SK-N-MC (cell line): ENCODE data around the gene ADAMTS6.

Experiments used
- DNase-seq: peaks from one replicate; pipeline ENCODE4 v3.0.0-alpha.2; 2011; ENCODE audit warnings: low read depth, low spot score
- H3K27ac ChIP-seq: fragments of 200-600 bp; sonication (generic); 2 replicates; pipeline ENCODE4 v1.5.1; 2016; ENCODE audit warnings: mixed run types
- H3K36me3 ChIP-seq: fragments of 200-600 bp; sonication (generic); 2 replicates; pipeline ENCODE4 v1.6.1; 2017; ENCODE audit warnings: antibody characterized with exemption, low read length, mixed read lengths; ENCODE audit not compliant: insufficient read depth
- H3K4me3 ChIP-seq: fragments of 200-600 bp; sonication (generic); 2 replicates; pipeline ENCODE4 v1.5.1; 2016
- H3K9ac ChIP-seq: fragments of 200-600 bp; sonication (generic); 2 replicates; pipeline ENCODE4 v1.8.0; 2017; ENCODE audit warnings: mixed run types, mixed read lengths; ENCODE audit not compliant: insufficient read length
- H3K9me3 ChIP-seq: fragments of 200-600 bp; sonication (generic); 2 replicates; pipeline ENCODE4 v1.6.1; 2017; ENCODE audit warnings: low read depth, mild to moderate bottlenecking, antibody characterized with exemption, low read length, moderate library complexity, mixed read lengths
- EZH2 ChIP-seq: fragments of 200-600 bp; sonication (generic); IDR thresholded peaks from one replicate; pipeline ENCODE4 v1.6.1; 2017; ENCODE audit warnings: antibody characterized with exemption
- FOXP2 ChIP-seq: optimal IDR thresholded peaks from 2 replicates; pipeline ENCODE3; 2011; ENCODE audit warnings: mild to moderate bottlenecking, moderate library complexity; ENCODE audit not compliant: insufficient read depth; ENCODE audit errors: extremely low read length, control extremely low read depth
- POLR2AphosphoS5 ChIP-seq: IDR thresholded peaks from 2 replicates; pipeline ENCODE4 v1.6.1; 2012; ENCODE audit warnings: mild to moderate bottlenecking, low read depth, low read length, borderline replicate concordance

The ADAMTS6 gene

DNA sequence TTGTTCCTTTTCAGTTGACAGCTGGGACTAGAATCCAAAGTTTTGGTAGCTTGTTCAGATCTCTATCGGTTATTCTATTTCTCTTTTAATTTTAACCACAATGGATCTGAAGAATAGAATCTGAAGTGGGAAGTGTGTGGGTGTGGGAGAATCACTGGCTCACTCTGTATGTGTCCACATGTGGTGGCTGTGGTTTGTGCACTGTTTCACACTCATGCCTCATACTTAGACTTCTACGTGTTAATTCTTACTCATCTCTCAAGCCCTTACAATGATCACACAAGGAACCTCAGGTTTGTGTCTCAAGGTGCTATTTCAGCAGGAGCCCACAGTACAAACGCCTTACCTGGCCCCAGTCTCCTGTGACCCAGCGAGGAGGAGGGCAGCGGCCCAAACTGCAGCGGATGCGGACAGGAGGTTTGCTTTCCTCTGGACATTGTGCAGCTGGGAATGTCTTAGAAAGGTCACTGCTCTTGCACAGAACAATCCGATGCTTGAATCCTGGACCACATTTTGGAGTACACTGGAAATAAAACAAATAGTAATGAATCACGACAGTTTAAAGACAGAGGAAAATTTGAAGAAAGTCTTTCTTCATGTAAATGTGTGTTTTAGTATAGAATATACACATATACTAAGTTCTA is 309.1 kb downstream of the ADAMTS6 start:
- H3K36me3 ChIP-seq: no peaks in the 10 kb centered on the region
- no peak for DNase-seq
- TF ChIP-seq EZH2 (no peak), POLR2AphosphoS5 (no peak), FOXP2 (no peak)
- no peak overlapping the region for H3K4me3 ChIP-seq
- no peaks in the 10 kb centered on the region for H3K9me3 ChIP-seq
- no peak overlapping the region for H3K27ac ChIP-seq
- no peak overlapping the region for H3K9ac ChIP-seq

DNA sequence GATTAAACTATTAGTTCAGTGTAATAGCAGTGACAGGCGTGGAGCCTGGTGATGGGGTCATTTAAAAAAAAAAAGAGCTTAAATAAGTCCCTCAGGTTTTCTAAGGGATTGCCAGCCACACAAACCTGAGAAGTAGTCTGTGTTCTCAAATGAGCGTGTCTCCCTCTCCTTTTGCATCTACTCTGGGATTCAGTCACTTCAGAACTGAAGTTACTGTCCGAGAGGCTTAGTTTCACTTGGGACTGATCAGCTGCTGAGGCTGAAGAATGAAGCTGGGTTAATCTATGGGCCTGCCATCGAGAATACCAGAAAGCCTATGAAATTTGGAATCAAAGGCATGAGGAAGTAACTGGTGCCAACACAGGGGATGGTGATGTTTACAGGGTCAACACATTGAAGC is 310.1 kb downstream of the ADAMTS6 start:
- no peaks in the 10 kb centered on the region for H3K36me3 ChIP-seq
- H3K27ac ChIP-seq: no peak overlapping the region
- no peak overlapping the region for H3K4me3 ChIP-seq
- H3K9me3 ChIP-seq: no peaks in the 10 kb centered on the region
- DNase-seq: no peak
- TF ChIP-seq FOXP2: no peak
- TF ChIP-seq POLR2AphosphoS5: no peak
- no peak for TF ChIP-seq EZH2
- H3K9ac ChIP-seq: no peak overlapping the region

DNA sequence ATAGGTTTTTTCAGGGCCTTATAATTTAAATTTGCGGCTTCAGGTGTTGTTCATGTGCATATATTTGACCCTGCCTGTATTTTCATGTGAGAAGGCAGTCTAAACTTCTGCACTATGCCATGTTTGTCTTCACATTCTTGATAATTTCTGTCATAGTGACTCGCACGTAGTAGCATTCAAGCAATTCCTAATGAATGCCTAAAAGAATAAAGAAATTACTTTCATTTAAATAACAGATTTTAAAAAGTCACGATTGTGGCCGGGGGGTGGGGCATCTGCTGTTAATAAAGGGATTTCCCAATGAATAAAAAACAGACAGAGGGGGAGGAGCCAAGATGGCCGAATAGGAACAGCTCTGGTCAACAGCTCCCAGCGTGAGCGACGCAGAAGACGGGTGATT is 318.0 kb downstream of the ADAMTS6 start:
- no peak for DNase-seq
- Histone ChIP-seq H3K4me3 (no peak overlapping the region), H3K36me3 (no peaks in the 10 kb centered on the region), H3K27ac (no peak overlapping the region), H3K9ac (no peak overlapping the region), H3K9me3 (no peaks in the 10 kb centered on the region)
- TF ChIP-seq FOXP2: no peak
- no peak for TF ChIP-seq EZH2
- TF ChIP-seq POLR2AphosphoS5: no peak

DNA sequence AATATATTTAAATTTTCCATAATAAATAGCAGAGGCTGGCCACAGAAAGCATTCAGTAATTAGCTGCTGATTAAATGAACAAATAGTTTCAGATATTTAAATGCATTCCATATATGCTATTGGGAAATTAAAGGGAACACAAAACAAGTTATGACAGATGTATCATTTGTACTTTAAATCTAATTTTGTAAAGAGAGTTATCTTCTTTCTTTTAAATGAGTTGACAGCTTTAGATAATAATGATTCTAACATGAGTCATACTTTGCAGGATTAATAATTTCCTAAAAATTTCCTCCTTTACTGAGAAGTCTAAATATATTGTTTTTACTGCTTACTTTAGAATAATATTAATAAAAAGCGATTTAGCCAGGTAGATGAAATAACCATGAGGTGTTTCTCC is 320.1 kb downstream of the ADAMTS6 start:
- DNase-seq: no peak
- TF ChIP-seq FOXP2: no peak
- no peak for TF ChIP-seq EZH2
- no peak for TF ChIP-seq POLR2AphosphoS5
- H3K36me3 ChIP-seq: no peaks in the 10 kb centered on the region
- H3K27ac ChIP-seq: no peak overlapping the region
- H3K4me3 ChIP-seq: no peak overlapping the region
- no peak overlapping the region for H3K9ac ChIP-seq
- no peaks in the 10 kb centered on the region for H3K9me3 ChIP-seq

DNA sequence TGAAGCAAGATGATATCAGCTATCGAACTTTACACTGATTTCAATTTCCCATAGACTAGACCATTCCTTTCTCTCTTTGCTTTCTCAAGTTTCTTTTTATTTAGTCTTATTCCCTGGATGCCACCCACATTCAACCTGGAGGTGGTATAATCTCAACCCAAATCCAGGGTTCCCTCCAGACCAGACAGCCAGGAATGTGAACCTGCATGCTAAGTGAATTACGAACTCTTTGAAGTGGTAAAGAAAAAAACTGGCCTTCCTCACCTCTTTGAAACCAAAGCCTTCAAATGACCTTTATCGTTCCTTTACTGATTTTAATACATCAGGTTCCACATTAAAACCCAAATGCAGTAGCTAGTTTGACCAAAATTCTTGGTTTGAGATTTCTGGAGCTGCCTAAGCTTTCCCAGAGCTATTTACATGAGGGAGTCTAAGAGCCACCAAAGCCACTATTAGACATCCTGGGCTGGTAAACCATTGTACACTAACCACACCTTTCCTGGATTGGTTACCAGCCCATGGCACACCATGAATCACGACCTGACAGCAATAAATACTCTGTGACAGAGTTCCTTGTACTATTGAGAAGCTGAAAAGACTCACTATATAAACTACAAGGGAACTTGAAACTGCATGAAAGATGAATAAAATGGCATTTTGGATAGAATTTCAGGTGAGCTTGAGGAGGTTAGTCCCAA is 323.7 kb downstream of the ADAMTS6 start:
- no peak overlapping the region for H3K27ac ChIP-seq
- H3K9ac ChIP-seq: no peak overlapping the region
- no peaks in the 10 kb centered on the region for H3K36me3 ChIP-seq
- TF ChIP-seq FOXP2: no peak
- no peak for TF ChIP-seq POLR2AphosphoS5
- TF ChIP-seq EZH2: no peak
- no peaks in the 10 kb centered on the region for H3K9me3 ChIP-seq
- DNase-seq: no peak
- no peak overlapping the region for H3K4me3 ChIP-seq

DNA sequence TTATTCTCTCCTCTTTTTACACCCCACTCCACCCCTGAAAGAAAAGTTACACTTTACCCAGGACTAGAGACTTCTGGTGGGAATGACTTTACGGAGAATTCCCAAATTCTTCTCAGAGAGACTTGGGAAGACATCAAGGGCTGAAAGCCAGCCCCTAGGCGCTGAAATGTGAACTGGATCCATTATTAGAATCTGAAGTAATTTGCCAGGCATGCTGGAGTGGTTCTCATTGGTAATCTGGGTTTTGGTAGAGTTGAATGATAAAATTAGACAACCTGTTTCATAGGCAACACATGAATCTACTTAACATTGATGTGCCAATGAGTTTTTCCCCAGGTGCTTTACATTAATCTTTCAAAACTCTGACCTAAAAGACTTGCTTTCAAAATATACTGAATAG is 324.8 kb downstream of the ADAMTS6 start:
- Histone ChIP-seq H3K9ac (no peak overlapping the region), H3K9me3 (no peaks in the 10 kb centered on the region), H3K27ac (no peak overlapping the region), H3K4me3 (no peak overlapping the region), H3K36me3 (no peaks in the 10 kb centered on the region)
- DNase-seq: no peak
- TF ChIP-seq POLR2AphosphoS5 (no peak), EZH2 (no peak), FOXP2 (no peak)

DNA sequence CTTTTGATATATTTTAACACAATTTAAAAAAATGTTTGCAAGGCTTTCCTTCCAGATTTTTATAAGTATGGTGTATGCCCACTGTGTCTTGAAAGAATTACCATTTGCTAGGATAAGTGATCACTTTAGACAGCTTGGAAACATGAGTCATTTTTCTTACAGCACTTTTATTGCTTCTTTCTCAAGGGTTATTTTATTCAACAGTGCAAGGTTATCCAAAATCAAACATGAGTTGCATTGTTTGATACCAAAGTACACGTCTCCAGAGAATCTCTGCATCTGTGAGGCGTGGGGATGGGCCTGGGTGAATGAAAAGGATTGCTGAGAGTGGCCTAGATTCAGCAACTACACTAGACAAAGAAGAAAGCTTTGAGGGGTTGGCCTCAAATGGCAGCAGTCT is 329.6 kb downstream of the ADAMTS6 start:
- DNase-seq: no peak
- Histone ChIP-seq H3K27ac (no peak overlapping the region), H3K36me3 (no peaks in the 10 kb centered on the region), H3K9ac (no peak overlapping the region), H3K4me3 (no peak overlapping the region), H3K9me3 (no peaks in the 10 kb centered on the region)
- no peak for TF ChIP-seq FOXP2
- no peak for TF ChIP-seq POLR2AphosphoS5
- no peak for TF ChIP-seq EZH2

DNA sequence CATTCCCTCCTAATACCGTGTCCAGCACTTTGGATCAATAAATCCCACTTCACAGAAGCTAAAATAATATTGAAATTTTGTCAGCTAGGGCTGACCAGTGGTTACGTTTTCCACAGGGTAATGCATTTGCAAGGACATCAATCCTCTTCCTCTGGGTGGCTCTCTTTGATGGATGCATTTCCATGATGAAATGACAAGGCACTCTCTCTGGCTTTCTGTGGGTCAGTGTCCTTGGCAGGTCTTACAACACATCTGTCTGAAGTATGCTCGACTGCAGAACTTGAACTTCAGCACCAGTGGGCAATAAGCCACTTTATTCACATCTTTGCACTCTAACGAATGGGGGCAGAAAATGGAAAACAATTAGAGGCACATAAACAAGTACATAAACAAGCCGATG is 330.1 kb downstream of the ADAMTS6 start:
- Histone ChIP-seq H3K27ac (no peak overlapping the region), H3K4me3 (no peak overlapping the region), H3K36me3 (no peaks in the 10 kb centered on the region), H3K9me3 (no peaks in the 10 kb centered on the region), H3K9ac (no peak overlapping the region)
- no peak for DNase-seq
- TF ChIP-seq FOXP2: no peak
- no peak for TF ChIP-seq EZH2
- no peak for TF ChIP-seq POLR2AphosphoS5
